Uterus (tissue), 2 donors: ENCODE data around the gene KLRC1.

Source experiments
- CTCF ChIP-seq, 4 experiments: fragments of 200-600 bp in 2 of 4; fragments of 450-650 bp in 2 of 4; sonication (generic) in 2 of 4; IDR thresholded peaks; one replicate each; pipeline ENCODE4 v1.5.1; 2016 to 2019; ENCODE audit warnings: antibody characterized with exemption in 4 of 4, mild to moderate bottlenecking in 2 of 4, moderate library complexity in 1 of 4
- POLR2A ChIP-seq, 2 donors: fragments of 450-650 bp; IDR thresholded peaks; one replicate each; pipeline ENCODE4 v1.6.1; 2016; ENCODE audit warnings: antibody characterized with exemption in 2 of 2, mild to moderate bottlenecking in 1 of 2, moderate library complexity in 1 of 2

GRCh38 chr12:10398168-10398567, 55.0 kb downstream of the KLRC1 start:
- TF ChIP-seq CTCF (IDR thresholded peaks at IDR 0.05) (no peak), POLR2A (IDR thresholded peaks at IDR 0.05) (no peak)
